Common myeloid progenitor, CD34-positive (primary cell): ENCODE data around the gene CUL2.

Experiments used
- CTCF ChIA-PET: fragments of 350-600 bp; sonication (Branson Sonifier 250); formaldehyde crosslinking; loops from one replicate; lab custom pipeline; 2021; ENCODE audit warnings: antibody characterized with exemption; lab: Charles Lee
- POLR2A ChIA-PET: fragments of 350-600 bp; sonication (Branson Sonifier 250); formaldehyde crosslinking; loops from one replicate; lab custom pipeline; 2021; ENCODE audit warnings: antibody characterized with exemption; lab: Charles Lee
- DNase-seq, 3 donors: peaks; one replicate each; pipeline versions ENCODE4 v3.0.0 to v3.0.0-alpha.2; 2013
- H3K27ac ChIP-seq, 2 experiments: 1 replicate in 1 of 2; 2 replicates in 1 of 2; pipeline ENCODE4 v1.7.0; 2013; ENCODE audit warnings: inconsistent platforms in 2 of 2, low read length in 2 of 2, mild to moderate bottlenecking in 2 of 2, low read depth in 1 of 2, moderate library complexity in 1 of 2; ENCODE audit not compliant: severe bottlenecking in 2 of 2, insufficient read depth in 1 of 2, poor library complexity in 1 of 2
- H3K27me3 ChIP-seq, 5 experiments: replicated peaks in 2 of 5; 1 replicate in 3 of 5; 2 replicates in 2 of 5; pipeline versions ENCODE4 v1.6.1 to v1.7.0; 2013; ENCODE audit warnings: low read length in 4 of 5, mild to moderate bottlenecking in 2 of 5, moderate library complexity in 2 of 5, inconsistent platforms in 1 of 5; ENCODE audit not compliant: insufficient read depth in 5 of 5, control insufficient read depth in 4 of 5
- H3K36me3 ChIP-seq, 4 experiments: 1 replicate in 2 of 4; 2 replicates in 2 of 4; pipeline versions ENCODE4 v1.6.1 to v1.7.0; 2013; ENCODE audit warnings: low read length in 3 of 4, control low read depth in 1 of 4, mild to moderate bottlenecking in 1 of 4; ENCODE audit not compliant: control insufficient read depth in 4 of 4, insufficient read depth in 4 of 4
- H3K4me1 ChIP-seq, 4 experiments: 1 replicate in 3 of 4; 2 replicates in 1 of 4; pipeline versions ENCODE4 v1.6.1 to v1.7.1; 2013; ENCODE audit warnings: low read length in 3 of 4, mild to moderate bottlenecking in 3 of 4, control low read depth in 1 of 4, inconsistent platforms in 1 of 4, moderate library complexity in 1 of 4; ENCODE audit not compliant: control insufficient read depth in 4 of 4, insufficient read depth in 4 of 4; ENCODE audit errors: control extremely low read depth in 1 of 4
- H3K4me3 ChIP-seq, 7 experiments: 1 replicate in 4 of 7; 2 replicates in 3 of 7; pipeline versions ENCODE4 v1.5.1 to v1.7.0; 2013; ENCODE audit warnings: mild to moderate bottlenecking in 7 of 7, low read length in 6 of 7, moderate library complexity in 6 of 7, inconsistent platforms in 2 of 7, low read depth in 2 of 7, control low read depth in 1 of 7; ENCODE audit not compliant: insufficient read depth in 4 of 7, control insufficient read depth in 1 of 7; ENCODE audit errors: extremely low read depth in 1 of 7
- H3K9me3 ChIP-seq, 5 experiments: 1 replicate in 4 of 5; 2 replicates in 1 of 5; pipeline versions ENCODE4 v1.6.1 to v1.7.1; 2013; ENCODE audit warnings: low read length in 4 of 5, mild to moderate bottlenecking in 2 of 5, inconsistent platforms in 1 of 5, low read depth in 1 of 5, moderate library complexity in 1 of 5; ENCODE audit not compliant: control insufficient read depth in 4 of 5, insufficient read depth in 2 of 5; ENCODE audit errors: control extremely low read depth in 1 of 5
- WGBS: methylation state at CpG from one replicate; pipeline ENCODE4 v1.1.5; 2013; ENCODE audit not compliant: insufficient coverage; 5-methylcytosine and 5-hydroxymethylcytosine counted together

CUL2 gene

DNA sequence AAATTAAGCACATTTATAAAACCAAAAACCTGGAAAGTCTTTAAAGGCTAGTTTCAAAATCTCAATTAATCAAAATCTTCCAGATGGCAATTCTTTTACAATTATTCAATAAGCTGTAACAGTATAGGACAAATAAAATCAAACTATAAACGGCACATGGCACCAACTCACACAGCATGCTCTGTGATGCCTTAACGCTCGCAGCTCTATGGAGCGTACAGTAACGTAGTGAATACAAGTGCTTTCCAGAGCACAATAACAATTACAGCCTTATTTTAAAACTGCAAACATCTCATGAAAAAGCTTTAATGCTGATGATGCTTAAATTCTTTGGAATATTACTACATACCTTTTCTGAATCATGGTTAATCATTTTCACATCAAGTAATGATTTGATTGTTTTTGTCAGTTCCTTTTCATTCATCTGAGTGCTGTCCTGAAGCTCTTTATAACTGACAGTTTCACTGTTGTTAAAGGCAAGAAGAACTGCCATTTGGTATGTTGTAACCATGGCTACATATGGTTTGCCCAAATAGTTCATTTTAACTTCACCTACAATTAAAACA is 74.2 kb downstream of the CUL2 start:
- Histone ChIP-seq H3K4me1 (no peaks in the 10 kb centered on the region), H3K27ac (no peak overlapping the region), H3K4me3 (no peak overlapping the region), H3K9me3 (no peaks in the 10 kb centered on the region), H3K36me3 (peaks cover 12 to 45% (median 28%) of the 10 kb centered on the region in 4 experiments), H3K27me3 (no peaks in the 10 kb centered on the region)
- DNase-seq = no peak
- ChIA-PET POLR2A (no interaction called here), CTCF (no interaction called here)
- 93% methylated on average over 5 of the region's 5 CpGs for WGBS

DNA sequence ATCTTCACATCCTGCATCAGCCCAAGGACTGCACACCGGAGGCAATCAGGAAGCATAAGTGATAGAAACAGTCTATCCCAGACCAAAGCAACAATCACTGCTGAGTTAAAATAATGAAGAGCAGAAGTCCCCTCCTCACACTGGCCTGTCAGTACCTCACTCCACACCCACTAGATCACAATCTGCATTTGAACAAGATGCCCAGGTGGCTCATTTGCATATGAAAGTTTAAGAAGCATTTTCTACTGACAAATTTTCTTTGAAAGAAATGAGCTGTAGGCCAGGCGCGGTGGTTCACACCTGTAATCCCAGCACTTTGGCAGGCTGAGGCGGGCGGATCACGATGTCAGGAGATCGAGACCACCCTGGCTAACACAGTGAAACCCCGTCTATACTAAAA is 77.4 kb downstream of the CUL2 start:
- Histone ChIP-seq H3K4me3 (no peak overlapping the region), H3K36me3 (peaks cover 19 to 60% (median 39%) of the 10 kb centered on the region in 4 experiments), H3K27me3 (no peaks in the 10 kb centered on the region), H3K9me3 (no peaks in the 10 kb centered on the region), H3K27ac (no peak overlapping the region), H3K4me1 (no peaks in the 10 kb centered on the region)
- no peak for DNase-seq
- POLR2A ChIA-PET = no interaction called here
- 94% methylated on average over 3 of the region's 8 CpGs for WGBS
- CTCF ChIA-PET = interaction anchor here (1.6 kb wide), 1 partner anchor 18 kb away, joined by 6 read pairs; no protein-coding TSS in a partner anchor

DNA sequence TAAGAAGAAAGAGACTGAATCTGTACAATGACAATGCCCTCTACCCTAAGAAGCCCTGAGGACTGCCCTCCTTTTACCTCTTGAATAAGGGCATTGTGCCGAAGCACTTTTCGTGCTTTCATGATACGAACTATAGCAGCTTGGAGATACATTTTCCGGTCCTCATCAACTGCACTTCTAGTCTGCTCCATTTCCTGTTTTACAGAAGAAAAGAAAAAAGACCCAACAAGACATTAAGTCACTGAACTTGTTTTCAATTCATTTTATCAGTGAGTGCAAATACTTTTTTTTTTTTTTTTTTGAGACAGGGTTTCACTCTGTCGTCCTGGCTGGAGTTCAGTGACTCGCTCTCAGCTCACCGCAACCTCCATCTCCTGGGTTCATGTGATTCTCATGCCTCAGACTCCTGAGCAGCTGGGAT is 78.4 kb downstream of the CUL2 start:
- no peak overlapping the region for H3K4me3 ChIP-seq
- H3K27ac ChIP-seq = no peak overlapping the region
- POLR2A ChIA-PET = no interaction called here
- 100% methylated on average over 4 of the region's 7 CpGs for WGBS
- no peaks in the 10 kb centered on the region for H3K27me3 ChIP-seq
- CTCF ChIA-PET = interaction anchor here (1.6 kb wide), 1 partner anchor 17 kb away, joined by 6 read pairs; no protein-coding TSS in a partner anchor
- no peak for DNase-seq
- no peaks in the 10 kb centered on the region for H3K4me1 ChIP-seq
- no peaks in the 10 kb centered on the region for H3K9me3 ChIP-seq
- H3K36me3 ChIP-seq = peaks cover 14 to 56% (median 37%) of the 10 kb centered on the region in 4 experiments

DNA sequence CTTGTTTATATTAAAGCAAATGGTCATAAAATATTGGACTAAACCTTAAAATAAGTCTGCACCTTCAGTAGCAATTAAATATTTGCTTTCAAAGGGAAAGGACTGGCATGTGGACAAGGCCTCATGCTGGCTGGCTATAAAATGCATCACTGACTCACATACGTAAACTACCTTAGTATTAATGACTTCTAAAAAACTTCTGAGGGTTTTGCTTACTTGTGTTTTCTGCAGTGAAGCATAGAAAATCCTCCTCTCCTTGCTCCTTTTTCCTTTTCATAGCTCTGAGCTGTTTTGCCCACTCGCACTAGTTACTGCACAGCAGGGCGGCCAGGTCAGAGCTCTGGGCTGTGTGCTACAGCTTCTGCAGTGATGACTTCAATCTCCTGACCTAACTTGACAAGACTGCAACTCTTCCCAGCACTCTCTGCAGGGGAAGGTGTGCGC is 82.3 kb downstream of the CUL2 start:
- H3K27me3 ChIP-seq = no peaks in the 10 kb centered on the region
- ChIA-PET CTCF (no interaction called here), POLR2A (no interaction called here)
- no peaks in the 10 kb centered on the region for H3K9me3 ChIP-seq
- no peak overlapping the region for H3K27ac ChIP-seq
- DNase-seq = no peak
- H3K36me3 ChIP-seq = peaks cover 10 to 40% (median 31%) of the 10 kb centered on the region in 4 experiments
- no peak overlapping the region for H3K4me3 ChIP-seq
- 100% methylated on average over 3 of the region's 4 CpGs for WGBS
- peaks cover 0 to 2% (median 0%) of the 10 kb centered on the region in 4 experiments for H3K4me1 ChIP-seq

DNA sequence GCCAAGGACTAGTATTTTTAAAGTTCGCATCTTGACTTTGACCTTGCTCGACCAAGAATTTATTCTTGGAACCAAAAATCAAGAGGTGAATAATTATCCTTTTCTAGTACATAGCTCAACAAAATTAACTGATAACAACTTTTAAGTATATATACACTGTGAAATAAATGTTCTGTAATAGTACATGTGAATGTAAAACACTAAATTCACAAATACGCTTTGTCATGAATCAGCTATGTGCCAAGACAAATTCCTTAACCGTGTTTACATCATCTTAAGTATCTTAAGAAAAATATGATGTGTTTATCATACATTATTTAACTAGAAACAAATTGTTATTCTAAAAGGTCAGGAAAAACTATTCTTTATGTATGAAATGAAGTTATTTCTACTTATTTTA is 83.3 kb downstream of the CUL2 start:
- Histone ChIP-seq H3K4me3 (no peak overlapping the region), H3K27me3 (no peaks in the 10 kb centered on the region), H3K27ac (no peak overlapping the region), H3K4me1 (peaks cover 0 to 2% (median 0%) of the 10 kb centered on the region in 4 experiments), H3K9me3 (no peaks in the 10 kb centered on the region), H3K36me3 (peaks cover 2 to 30% (median 24%) of the 10 kb centered on the region in 4 experiments)
- ChIA-PET CTCF (no interaction called here), POLR2A (no interaction called here)
- DNase-seq = no peak
- whole genome bisulfite sequencing = no CpG with 5 or more reads among the region's 4 CpGs

DNA sequence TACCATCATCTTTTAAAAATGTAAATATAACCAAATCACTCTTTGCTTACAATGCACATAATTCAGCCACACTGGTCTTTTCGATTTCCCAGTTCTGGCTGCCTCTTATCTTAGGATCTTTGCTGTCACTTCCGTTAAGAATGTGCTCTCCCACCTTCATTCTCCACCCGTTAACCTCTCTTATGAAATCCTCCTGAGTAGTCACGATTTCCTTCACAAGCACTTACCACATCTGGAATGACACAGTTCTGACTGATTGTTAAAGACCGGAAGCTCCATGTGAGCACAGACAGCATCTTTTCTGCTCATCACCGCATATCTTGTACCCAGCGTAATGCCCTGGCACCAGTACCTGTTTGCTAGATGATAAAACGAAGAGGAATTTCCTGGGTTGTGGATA is 84.3 kb downstream of the CUL2 start:
- ChIA-PET CTCF (no interaction called here), POLR2A (no interaction called here)
- Histone ChIP-seq H3K4me3 (no peak overlapping the region), H3K27ac (no peak overlapping the region), H3K36me3 (peaks cover 2 to 24% (median 18%) of the 10 kb centered on the region in 4 experiments), H3K9me3 (no peaks in the 10 kb centered on the region), H3K4me1 (peaks cover 0 to 2% (median 0%) of the 10 kb centered on the region in 4 experiments), H3K27me3 (no peaks in the 10 kb centered on the region)
- WGBS = 94% methylated on average over 7 of the region's 8 CpGs
- DNase-seq = peak in 1 of 3 donors; percentile 7

DNA sequence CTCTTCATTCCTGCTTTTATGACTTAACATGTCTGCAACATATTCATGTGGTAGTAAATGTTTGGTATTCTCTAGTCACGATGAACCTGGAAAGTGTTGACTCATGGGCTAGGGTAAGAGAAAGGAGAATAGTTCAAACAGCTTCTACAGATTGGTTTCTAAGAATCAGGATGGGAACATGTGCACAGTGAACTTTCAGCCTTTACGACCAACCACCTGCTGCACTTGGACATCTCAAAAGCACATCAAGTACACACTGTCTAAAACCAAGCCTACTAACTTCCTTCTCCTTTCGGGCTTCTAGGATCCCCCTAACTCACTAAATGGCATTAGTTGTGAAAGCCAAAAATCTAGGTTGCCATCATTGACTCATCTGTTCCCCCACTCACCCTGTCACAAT is 85.5 kb downstream of the CUL2 start:
- 85% methylated on average over 2 of the region's 3 CpGs for WGBS

More for the DNA sequence above, 85.5 kb downstream of the CUL2 start:
- no peak for DNase-seq
- Histone ChIP-seq H3K4me1 (peaks cover 0 to 2% (median 0%) of the 10 kb centered on the region in 4 experiments), H3K9me3 (no peaks in the 10 kb centered on the region), H3K4me3 (no peak overlapping the region), H3K27me3 (no peaks in the 10 kb centered on the region), H3K36me3 (peaks cover 2 to 14% (median 10%) of the 10 kb centered on the region in 4 experiments), H3K27ac (no peak overlapping the region)
- POLR2A ChIA-PET = no interaction called here
- CTCF ChIA-PET = interaction anchor here (1.3 kb wide), 1 partner anchor 10 kb away, joined by 4 read pairs; no protein-coding TSS in a partner anchor
